Daoy (cell line): ENCODE results near the gene CCSER1. TPM values are rescaled to one million over a fixed set of nuclear protein-coding genes. Genes with fewer than 3 reads are reported as not detected.
"Not testable (repeated sequence)": the region's sequence is repeated elsewhere in the genome, so short reads cannot be mapped to it uniquely, and the experiment has no call there.

Experiments
- DNase-seq: peaks from one replicate; pipeline ENCODE4 v3.0.0-alpha.2; 2015; ENCODE audit warnings: low read depth
- total RNA-seq: library from RNA; depleted of rRNA; stranded (reverse); fragments of >200 nt; shearing (Covaris generic); gene quantifications from 2 replicates; pipeline ENCODE4 v1.2.3, GENCODE V29; 2014

CCSER1 gene
- total RNA-seq, 1 experiment from 2014 or later: 1.0 TPM

- DNase-seq: no peak
These were observed 568.2 kb downstream of the CCSER1 start for GRCh38 chr4:90695411-90695810.

- not testable (repeated sequence) for DNase-seq
These were observed 578.3 kb downstream of the CCSER1 start for GRCh38 chr4:90705501-90705900.

- no peak for DNase-seq
These were observed 588.0 kb downstream of the CCSER1 start for GRCh38 chr4:90715242-90715641.

GRCh38 chr4:90718931-90719330 is 591.7 kb downstream of the CCSER1 start:
- peak; percentile 0 for DNase-seq

- DNase-seq: peak; percentile 7
These were observed 600.7 kb downstream of the CCSER1 start for GRCh38 chr4:90727938-90728337.

- no peak for DNase-seq
These were observed 603.6 kb downstream of the CCSER1 start for GRCh38 chr4:90730752-90731151.

- no peak for DNase-seq
These were observed 606.0 kb downstream of the CCSER1 start for GRCh38 chr4:90733211-90733610.

- peak; percentile 2 for DNase-seq
These were observed 618.0 kb downstream of the CCSER1 start for GRCh38 chr4:90745176-90745575.

GRCh38 chr4:90753068-90753467 is 625.9 kb downstream of the CCSER1 start:
- no peak for DNase-seq

- DNase-seq: no peak
These were observed 630.4 kb downstream of the CCSER1 start for GRCh38 chr4:90757534-90758060.

GRCh38 chr4:90760059-90760458 is 632.9 kb downstream of the CCSER1 start:
- DNase-seq: no peak

GRCh38 chr4:90766837-90767236 is 639.6 kb downstream of the CCSER1 start:
- no peak for DNase-seq

- DNase-seq: no peak
These were observed 642.1 kb downstream of the CCSER1 start for GRCh38 chr4:90769251-90769650.

- DNase-seq: no peak
These were observed 653.0 kb downstream of the CCSER1 start for GRCh38 chr4:90780193-90780592.

GRCh38 chr4:90786602-90787001 is 659.4 kb downstream of the CCSER1 start:
- DNase-seq: no peak

GRCh38 chr4:90792696-90793095 is 665.5 kb downstream of the CCSER1 start:
- no peak for DNase-seq

GRCh38 chr4:90798948-90799347 is 671.8 kb downstream of the CCSER1 start:
- DNase-seq: no peak

GRCh38 chr4:90799895-90800294 is 672.7 kb downstream of the CCSER1 start:
- DNase-seq: no peak

- DNase-seq: no peak
These were observed 688.4 kb downstream of the CCSER1 start for GRCh38 chr4:90815569-90815968.

GRCh38 chr4:90816754-90817153 is 689.6 kb downstream of the CCSER1 start:
- DNase-seq: no peak

GRCh38 chr4:90824266-90825150 is 697.3 kb downstream of the CCSER1 start:
- no peak for DNase-seq

- DNase-seq: no peak
These were observed 698.7 kb downstream of the CCSER1 start for GRCh38 chr4:90825849-90826248.

GRCh38 chr4:90833706-90834105 is 706.5 kb downstream of the CCSER1 start:
- DNase-seq: no peak
